SK-N-SH (cell line): ENCODE measurements around the gene NPY4R.
"Not testable (repeated sequence)": the region's sequence is repeated elsewhere in the genome, so short reads cannot be mapped to it uniquely, and the experiment has no call there.

Experiments used
- CHD2 ChIP-seq: fragments of 150-350 bp; IDR thresholded peaks from 2 replicates; pipeline ENCODE4 v1.6.1; 2018; ENCODE audit warnings: low read length; ENCODE audit not compliant: partially characterized antibody
- FOXJ3 ChIP-seq: sonication (generic); formaldehyde crosslinking; IDR thresholded peaks from 2 replicates; pipeline ENCODE4 v1.5.1; 2020; ENCODE audit warnings: mild to moderate bottlenecking, missing genetic modification reagents
- JUND ChIP-seq: IDR thresholded peaks from 2 replicates; pipeline ENCODE4 v1.4.0; 2012
- MAX ChIP-seq: IDR thresholded peaks from 2 replicates; pipeline ENCODE4 v1.4.0; 2012; ENCODE audit warnings: low read depth
- POLR2AphosphoS5 ChIP-seq: IDR thresholded peaks from 2 replicates; pipeline ENCODE4 v1.6.1; 2012; ENCODE audit warnings: low read depth, low read length
- RAD21 ChIP-seq: IDR thresholded peaks from 2 replicates; pipeline ENCODE4 v1.6.1; 2012; ENCODE audit warnings: mild to moderate bottlenecking, low read length
- RCOR1 ChIP-seq: fragments of 150-350 bp; IDR thresholded peaks from 2 replicates; pipeline ENCODE4 v1.6.1; 2017; ENCODE audit warnings: antibody characterized with exemption, low read length
- RXRA ChIP-seq: IDR thresholded peaks from 2 replicates; pipeline ENCODE4 v1.4.0; 2012; ENCODE audit warnings: low read depth, mild to moderate bottlenecking, borderline replicate concordance
- TCF12 ChIP-seq: IDR thresholded peaks from 2 replicates; pipeline ENCODE4 v1.4.0; 2012
- TF ChIP-seq, protein P1 (sequence below): fragments of 200-600 bp; sonication (generic); IDR thresholded peaks from 2 replicates; pipeline ENCODE4 v1.6.1; 2017; ENCODE audit warnings: antibody characterized with exemption, mild to moderate bottlenecking, moderate library complexity
- TF ChIP-seq, protein P2 (sequence below): IDR thresholded peaks from 2 replicates; pipeline ENCODE4 v1.6.1; 2012; ENCODE audit warnings: mild to moderate bottlenecking, low read depth, low read length, moderate library complexity

DNA sequence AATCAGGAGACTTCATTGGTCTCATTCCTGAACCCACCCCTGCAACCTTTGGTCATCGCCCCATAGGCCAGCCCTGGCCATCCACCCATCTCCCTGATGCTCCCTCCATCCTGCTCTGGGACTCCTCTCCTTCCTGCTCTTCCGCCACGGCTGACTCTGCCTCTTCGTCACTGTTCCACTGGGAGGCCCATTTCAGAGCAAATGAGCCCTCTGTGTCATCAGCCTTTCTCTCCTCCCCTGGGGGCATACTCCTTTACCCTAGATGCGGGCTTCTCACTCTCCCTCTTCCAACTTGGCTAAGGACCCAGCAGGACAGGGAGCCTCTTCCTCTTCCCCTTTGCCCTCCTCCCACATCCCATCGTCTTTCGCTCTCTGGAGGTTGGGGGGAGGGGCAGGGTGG lies 47.5 kb downstream of the NPY4R start:
- TF ChIP-seq POLR2AphosphoS5; RAD21; RXRA; FOXJ3 (CRISPR knock-in tag); JUND; CHD2; MAX; TCF12; RCOR1: not testable (repeated sequence)
- TF ChIP-seq, protein P1, sequence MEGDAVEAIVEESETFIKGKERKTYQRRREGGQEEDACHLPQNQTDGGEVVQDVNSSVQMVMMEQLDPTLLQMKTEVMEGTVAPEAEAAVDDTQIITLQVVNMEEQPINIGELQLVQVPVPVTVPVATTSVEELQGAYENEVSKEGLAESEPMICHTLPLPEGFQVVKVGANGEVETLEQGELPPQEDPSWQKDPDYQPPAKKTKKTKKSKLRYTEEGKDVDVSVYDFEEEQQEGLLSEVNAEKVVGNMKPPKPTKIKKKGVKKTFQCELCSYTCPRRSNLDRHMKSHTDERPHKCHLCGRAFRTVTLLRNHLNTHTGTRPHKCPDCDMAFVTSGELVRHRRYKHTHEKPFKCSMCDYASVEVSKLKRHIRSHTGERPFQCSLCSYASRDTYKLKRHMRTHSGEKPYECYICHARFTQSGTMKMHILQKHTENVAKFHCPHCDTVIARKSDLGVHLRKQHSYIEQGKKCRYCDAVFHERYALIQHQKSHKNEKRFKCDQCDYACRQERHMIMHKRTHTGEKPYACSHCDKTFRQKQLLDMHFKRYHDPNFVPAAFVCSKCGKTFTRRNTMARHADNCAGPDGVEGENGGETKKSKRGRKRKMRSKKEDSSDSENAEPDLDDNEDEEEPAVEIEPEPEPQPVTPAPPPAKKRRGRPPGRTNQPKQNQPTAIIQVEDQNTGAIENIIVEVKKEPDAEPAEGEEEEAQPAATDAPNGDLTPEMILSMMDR, result not testable (repeated sequence)
- TF ChIP-seq, protein P2, sequence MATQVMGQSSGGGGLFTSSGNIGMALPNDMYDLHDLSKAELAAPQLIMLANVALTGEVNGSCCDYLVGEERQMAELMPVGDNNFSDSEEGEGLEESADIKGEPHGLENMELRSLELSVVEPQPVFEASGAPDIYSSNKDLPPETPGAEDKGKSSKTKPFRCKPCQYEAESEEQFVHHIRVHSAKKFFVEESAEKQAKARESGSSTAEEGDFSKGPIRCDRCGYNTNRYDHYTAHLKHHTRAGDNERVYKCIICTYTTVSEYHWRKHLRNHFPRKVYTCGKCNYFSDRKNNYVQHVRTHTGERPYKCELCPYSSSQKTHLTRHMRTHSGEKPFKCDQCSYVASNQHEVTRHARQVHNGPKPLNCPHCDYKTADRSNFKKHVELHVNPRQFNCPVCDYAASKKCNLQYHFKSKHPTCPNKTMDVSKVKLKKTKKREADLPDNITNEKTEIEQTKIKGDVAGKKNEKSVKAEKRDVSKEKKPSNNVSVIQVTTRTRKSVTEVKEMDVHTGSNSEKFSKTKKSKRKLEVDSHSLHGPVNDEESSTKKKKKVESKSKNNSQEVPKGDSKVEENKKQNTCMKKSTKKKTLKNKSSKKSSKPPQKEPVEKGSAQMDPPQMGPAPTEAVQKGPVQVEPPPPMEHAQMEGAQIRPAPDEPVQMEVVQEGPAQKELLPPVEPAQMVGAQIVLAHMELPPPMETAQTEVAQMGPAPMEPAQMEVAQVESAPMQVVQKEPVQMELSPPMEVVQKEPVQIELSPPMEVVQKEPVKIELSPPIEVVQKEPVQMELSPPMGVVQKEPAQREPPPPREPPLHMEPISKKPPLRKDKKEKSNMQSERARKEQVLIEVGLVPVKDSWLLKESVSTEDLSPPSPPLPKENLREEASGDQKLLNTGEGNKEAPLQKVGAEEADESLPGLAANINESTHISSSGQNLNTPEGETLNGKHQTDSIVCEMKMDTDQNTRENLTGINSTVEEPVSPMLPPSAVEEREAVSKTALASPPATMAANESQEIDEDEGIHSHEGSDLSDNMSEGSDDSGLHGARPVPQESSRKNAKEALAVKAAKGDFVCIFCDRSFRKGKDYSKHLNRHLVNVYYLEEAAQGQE, result not testable (repeated sequence)
